Common myeloid progenitor, CD34-positive (primary cell): ENCODE measurements around the gene F13B. TPM values are rescaled to one million over a fixed set of nuclear protein-coding genes. Genes with fewer than 3 reads are reported as not detected.

Experiments used
- CTCF ChIA-PET: fragments of 350-600 bp; sonication (Branson Sonifier 250); formaldehyde crosslinking; loops from one replicate; lab custom pipeline; 2021; ENCODE audit warnings: antibody characterized with exemption; lab: Charles Lee
- POLR2A ChIA-PET: fragments of 350-600 bp; sonication (Branson Sonifier 250); formaldehyde crosslinking; loops from one replicate; lab custom pipeline; 2021; ENCODE audit warnings: antibody characterized with exemption; lab: Charles Lee
- DNase-seq, 3 donors: peaks; one replicate each; pipeline versions ENCODE4 v3.0.0 to v3.0.0-alpha.2; 2013
- H3K27ac ChIP-seq, 2 experiments: 1 replicate in 1 of 2; 2 replicates in 1 of 2; pipeline ENCODE4 v1.7.0; 2013; ENCODE audit warnings: inconsistent platforms in 2 of 2, low read length in 2 of 2, mild to moderate bottlenecking in 2 of 2, low read depth in 1 of 2, moderate library complexity in 1 of 2; ENCODE audit not compliant: severe bottlenecking in 2 of 2, insufficient read depth in 1 of 2, poor library complexity in 1 of 2
- H3K27me3 ChIP-seq, 5 experiments: replicated peaks in 2 of 5; 1 replicate in 3 of 5; 2 replicates in 2 of 5; pipeline versions ENCODE4 v1.6.1 to v1.7.0; 2013; ENCODE audit warnings: low read length in 4 of 5, mild to moderate bottlenecking in 2 of 5, moderate library complexity in 2 of 5, inconsistent platforms in 1 of 5; ENCODE audit not compliant: insufficient read depth in 5 of 5, control insufficient read depth in 4 of 5
- H3K36me3 ChIP-seq, 4 experiments: 1 replicate in 2 of 4; 2 replicates in 2 of 4; pipeline versions ENCODE4 v1.6.1 to v1.7.0; 2013; ENCODE audit warnings: low read length in 3 of 4, control low read depth in 1 of 4, mild to moderate bottlenecking in 1 of 4; ENCODE audit not compliant: control insufficient read depth in 4 of 4, insufficient read depth in 4 of 4
- H3K4me1 ChIP-seq, 4 experiments: 1 replicate in 3 of 4; 2 replicates in 1 of 4; pipeline versions ENCODE4 v1.6.1 to v1.7.1; 2013; ENCODE audit warnings: low read length in 3 of 4, mild to moderate bottlenecking in 3 of 4, control low read depth in 1 of 4, inconsistent platforms in 1 of 4, moderate library complexity in 1 of 4; ENCODE audit not compliant: control insufficient read depth in 4 of 4, insufficient read depth in 4 of 4; ENCODE audit errors: control extremely low read depth in 1 of 4
- H3K4me3 ChIP-seq, 7 experiments: 1 replicate in 4 of 7; 2 replicates in 3 of 7; pipeline versions ENCODE4 v1.5.1 to v1.7.0; 2013; ENCODE audit warnings: mild to moderate bottlenecking in 7 of 7, low read length in 6 of 7, moderate library complexity in 6 of 7, inconsistent platforms in 2 of 7, low read depth in 2 of 7, control low read depth in 1 of 7; ENCODE audit not compliant: insufficient read depth in 4 of 7, control insufficient read depth in 1 of 7; ENCODE audit errors: extremely low read depth in 1 of 7
- H3K9me3 ChIP-seq, 5 experiments: 1 replicate in 4 of 5; 2 replicates in 1 of 5; pipeline versions ENCODE4 v1.6.1 to v1.7.1; 2013; ENCODE audit warnings: low read length in 4 of 5, mild to moderate bottlenecking in 2 of 5, inconsistent platforms in 1 of 5, low read depth in 1 of 5, moderate library complexity in 1 of 5; ENCODE audit not compliant: control insufficient read depth in 4 of 5, insufficient read depth in 2 of 5; ENCODE audit errors: control extremely low read depth in 1 of 5
- WGBS: methylation state at CpG from one replicate; pipeline ENCODE4 v1.1.5; 2013; ENCODE audit not compliant: insufficient coverage; 5-methylcytosine and 5-hydroxymethylcytosine counted together
- polyA plus RNA-seq: library from polyadenylated mRNA; unstranded; fragments of 120-200 nt; gene quantifications from one replicate; pipeline ENCODE4 v1.2.1, GENCODE V29; 2013

F13B gene
- not detected for polyA plus RNA-seq

- Histone ChIP-seq H3K9me3 (no peaks in the 10 kb centered on the region), H3K27ac (no peak within 1 kb of the TSS), H3K27me3 (no peaks in the 10 kb centered on the region), H3K36me3 (no peaks in the 10 kb centered on the region), H3K4me1 (no peaks in the 10 kb centered on the region), H3K4me3 (no peak within 1 kb of the TSS)
- no peak for DNase-seq
- POLR2A ChIA-PET, result no interaction called here
- CTCF ChIA-PET, result no interaction called here
- no CpG with 5 or more reads among the region's 3 CpGs for WGBS
Observed at GRCh38 chr1:197066719-197067456, at the start of gene F13B. TSS of gene F13B (minus strand) at chr1:197067260. CDS start at chr1:197067223, 37 bp downstream.

- Histone ChIP-seq H3K4me3 (no peak overlapping the region), H3K27me3 (no peaks in the 10 kb centered on the region), H3K27ac (no peak overlapping the region), H3K9me3 (peaks cover 0 to 4% (median 0%) of the 10 kb centered on the region in 5 experiments), H3K4me1 (no peaks in the 10 kb centered on the region), H3K36me3 (peaks cover 15 to 50% (median 33%) of the 10 kb centered on the region in 4 experiments)
- 100% methylated on average over 1 of the region's 2 CpGs for WGBS
- POLR2A ChIA-PET, result no interaction called here
- DNase-seq, result no peak
- CTCF ChIA-PET, result interaction anchor here (0.5 to 1.3 kb wide), 2 partner anchors 16 to 360 kb away, joined by 3 to 4 read pairs; no protein-coding TSS in a partner anchor
Observed at GRCh38 chr1:197116156-197116555, 49.1 kb upstream of the F13B start.

- CTCF ChIA-PET, result no interaction called here
- H3K36me3 ChIP-seq, result peaks cover 2 to 41% (median 29%) of the 10 kb centered on the region in 4 experiments
- no peaks in the 10 kb centered on the region for H3K27me3 ChIP-seq
Observed at GRCh38 chr1:197106869-197107268, 39.8 kb upstream of the F13B start.

GRCh38 chr1:197103300-197103699, 36.2 kb upstream of the F13B start:
- no peaks in the 10 kb centered on the region for H3K4me1 ChIP-seq
- CTCF ChIA-PET, result interaction anchor here (2.0 kb wide), 1 partner anchor 11 kb away, joined by 5 read pairs; no protein-coding TSS in a partner anchor
- WGBS, result 100% methylated on average over 3 of the region's 5 CpGs
- peaks cover 0 to 7% (median 0%) of the 10 kb centered on the region in 5 experiments for H3K9me3 ChIP-seq
- POLR2A ChIA-PET, result interaction anchor here (0.6 kb wide), 1 partner anchor 215 kb away, joined by 3 read pairs; no protein-coding TSS in a partner anchor
- H3K27me3 ChIP-seq, result no peaks in the 10 kb centered on the region
- H3K36me3 ChIP-seq, result peaks cover 2 to 35% (median 25%) of the 10 kb centered on the region in 4 experiments
- no peak overlapping the region for H3K4me3 ChIP-seq
- DNase-seq, result no peak
- H3K27ac ChIP-seq, result no peak overlapping the region

More at GRCh38 chr1:197106869-197107268, 39.8 kb upstream of the F13B start:
- Histone ChIP-seq H3K4me3 (no peak overlapping the region), H3K9me3 (peaks cover 0 to 7% (median 0%) of the 10 kb centered on the region in 5 experiments), H3K27ac (no peak overlapping the region), H3K4me1 (no peaks in the 10 kb centered on the region)
- no CpG with 5 or more reads among the region's 1 CpG for WGBS
- POLR2A ChIA-PET, result no interaction called here
- DNase-seq, result no peak

GRCh38 chr1:197101978-197102377, 34.9 kb upstream of the F13B start:
- H3K4me1 ChIP-seq, result no peaks in the 10 kb centered on the region
- H3K27ac ChIP-seq, result no peak overlapping the region
- H3K9me3 ChIP-seq, result peaks cover 0 to 7% (median 0%) of the 10 kb centered on the region in 5 experiments
- POLR2A ChIA-PET, result no interaction called here
- 100% methylated on average over 2 of the region's 3 CpGs for WGBS
- H3K36me3 ChIP-seq, result peaks cover 2 to 29% (median 17%) of the 10 kb centered on the region in 4 experiments
- no peak overlapping the region for H3K4me3 ChIP-seq
- CTCF ChIA-PET, result no interaction called here
- no peaks in the 10 kb centered on the region for H3K27me3 ChIP-seq
- DNase-seq, result no peak

GRCh38 chr1:197100677-197101076, 33.6 kb upstream of the F13B start:
- Histone ChIP-seq H3K36me3 (peaks cover 2 to 25% (median 13%) of the 10 kb centered on the region in 4 experiments), H3K27ac (no peak overlapping the region), H3K4me3 (no peak overlapping the region), H3K27me3 (no peaks in the 10 kb centered on the region), H3K4me1 (no peaks in the 10 kb centered on the region), H3K9me3 (peaks cover 0 to 7% (median 0%) of the 10 kb centered on the region in 5 experiments)
- POLR2A ChIA-PET, result no interaction called here
- CTCF ChIA-PET, result interaction anchor here (1.7 kb wide), 1 partner anchor 16 kb away, joined by 4 read pairs; no protein-coding TSS in a partner anchor
- WGBS, result 96% methylated on average over 3 of the region's 3 CpGs
- DNase-seq, result no peak

GRCh38 chr1:197099444-197099843, 32.4 kb upstream of the F13B start:
- H3K4me3 ChIP-seq, result no peak overlapping the region
- CTCF ChIA-PET, result interaction anchor here (1.7 kb wide), 1 partner anchor 17 kb away, joined by 4 read pairs; no protein-coding TSS in a partner anchor
- POLR2A ChIA-PET, result no interaction called here
- H3K27me3 ChIP-seq, result no peaks in the 10 kb centered on the region
- peaks cover 0 to 7% (median 0%) of the 10 kb centered on the region in 5 experiments for H3K9me3 ChIP-seq
- no peak overlapping the region for H3K27ac ChIP-seq
- peaks cover 2 to 19% (median 12%) of the 10 kb centered on the region in 4 experiments for H3K36me3 ChIP-seq
- DNase-seq, result no peak
- H3K4me1 ChIP-seq, result no peaks in the 10 kb centered on the region
